SK-N-SH (cell line): ENCODE measurements around the gene IQSEC1.

Experiments
- EP300 ChIP-seq, 2 experiments: IDR thresholded peaks; 2 replicates each; pipeline versions ENCODE4 v1.4.0 to v1.6.1; 2012; ENCODE audit warnings: borderline replicate concordance in 1 of 2, low read depth in 1 of 2, low read length in 1 of 2
- RAD21 ChIP-seq: IDR thresholded peaks from 2 replicates; pipeline ENCODE4 v1.6.1; 2012; ENCODE audit warnings: mild to moderate bottlenecking, low read length
- REST ChIP-seq: IDR thresholded peaks from 2 replicates; pipeline ENCODE4 v1.6.1; 2012; ENCODE audit warnings: mild to moderate bottlenecking, low read depth, low read length, moderate library complexity
- USF2 ChIP-seq: fragments of 150-350 bp; IDR thresholded peaks from 2 replicates; pipeline ENCODE4 v1.6.1; 2017; ENCODE audit warnings: antibody characterized with exemption, low read length, low read depth, borderline replicate concordance
- ZBTB33 ChIP-seq: IDR thresholded peaks from 2 replicates; pipeline ENCODE4 v1.4.0; 2012; ENCODE audit warnings: low read depth, borderline replicate concordance
- TF ChIP-seq, protein P1 (sequence below): fragments of 200-600 bp; sonication (generic); IDR thresholded peaks from 2 replicates; pipeline ENCODE4 v1.6.1; 2017; ENCODE audit warnings: antibody characterized with exemption, mild to moderate bottlenecking, moderate library complexity

GRCh38 chr3:12938258-12938711, 134.9 kb downstream of the IQSEC1 start:
- TF ChIP-seq, protein P1, sequence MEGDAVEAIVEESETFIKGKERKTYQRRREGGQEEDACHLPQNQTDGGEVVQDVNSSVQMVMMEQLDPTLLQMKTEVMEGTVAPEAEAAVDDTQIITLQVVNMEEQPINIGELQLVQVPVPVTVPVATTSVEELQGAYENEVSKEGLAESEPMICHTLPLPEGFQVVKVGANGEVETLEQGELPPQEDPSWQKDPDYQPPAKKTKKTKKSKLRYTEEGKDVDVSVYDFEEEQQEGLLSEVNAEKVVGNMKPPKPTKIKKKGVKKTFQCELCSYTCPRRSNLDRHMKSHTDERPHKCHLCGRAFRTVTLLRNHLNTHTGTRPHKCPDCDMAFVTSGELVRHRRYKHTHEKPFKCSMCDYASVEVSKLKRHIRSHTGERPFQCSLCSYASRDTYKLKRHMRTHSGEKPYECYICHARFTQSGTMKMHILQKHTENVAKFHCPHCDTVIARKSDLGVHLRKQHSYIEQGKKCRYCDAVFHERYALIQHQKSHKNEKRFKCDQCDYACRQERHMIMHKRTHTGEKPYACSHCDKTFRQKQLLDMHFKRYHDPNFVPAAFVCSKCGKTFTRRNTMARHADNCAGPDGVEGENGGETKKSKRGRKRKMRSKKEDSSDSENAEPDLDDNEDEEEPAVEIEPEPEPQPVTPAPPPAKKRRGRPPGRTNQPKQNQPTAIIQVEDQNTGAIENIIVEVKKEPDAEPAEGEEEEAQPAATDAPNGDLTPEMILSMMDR = no peak
- TF ChIP-seq EP300 (IDR thresholded peaks at IDR 0.05; ENCODE audit: borderline replicate concordance in 1 of 2, low read depth in 1 of 2, low read length in 1 of 2) (no peak), RAD21 (no peak), ZBTB33 (no peak), REST (no peak), USF2 (no peak)
